Measurements from ENCODE around the gene LPP. TPM values are rescaled to one million over a fixed set of nuclear protein-coding genes. Genes with fewer than 3 reads are reported as not detected.

LPP gene
- total RNA-seq, 1 donor from 2014 or later: 560 TPM

DNA sequence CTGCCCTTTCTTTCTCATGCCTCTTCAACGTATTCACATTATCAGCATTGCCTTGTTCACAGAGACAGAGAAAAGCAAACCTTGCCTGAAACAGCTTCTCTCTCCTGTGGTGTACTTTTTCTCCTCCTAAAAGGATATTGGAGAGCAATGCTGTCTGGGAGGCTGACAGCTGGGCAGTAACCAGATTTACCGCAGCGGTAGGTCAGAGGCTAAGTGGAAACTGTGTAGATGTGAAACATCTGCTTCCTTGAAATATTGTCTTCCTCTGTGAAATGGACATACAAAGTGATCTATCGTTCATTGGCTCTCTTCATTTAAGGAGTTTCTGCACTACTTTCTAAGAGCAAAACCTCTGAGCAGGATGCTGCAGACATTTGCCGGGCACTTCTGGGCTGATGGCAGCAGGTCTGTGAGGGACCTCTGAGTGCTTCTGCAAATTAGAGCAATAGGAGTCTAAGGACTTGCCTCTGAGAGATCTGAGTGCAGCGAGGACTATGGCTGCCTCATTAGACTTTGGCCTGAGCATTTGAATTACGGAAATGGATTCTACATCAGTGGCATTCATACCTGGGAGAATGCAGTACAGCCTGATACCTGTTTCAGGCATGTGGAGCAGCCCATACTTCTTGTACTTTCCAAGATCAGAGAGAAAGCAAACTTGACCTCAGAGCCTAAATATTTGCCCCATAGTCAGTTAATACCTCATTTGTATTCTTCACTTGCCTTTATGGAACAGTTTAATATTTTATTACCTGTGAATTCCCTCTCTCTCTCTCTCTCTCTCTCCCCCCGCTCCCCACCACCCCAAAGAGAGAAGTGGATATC is 757.3 kb downstream of the LPP start:
- no peak for DNase-seq (ENCODE audit: low spot score)

GRCh38 chr3:188913084-188913483 is 759.1 kb downstream of the LPP start:
- no peak for DNase-seq (ENCODE audit: low spot score)

DNA sequence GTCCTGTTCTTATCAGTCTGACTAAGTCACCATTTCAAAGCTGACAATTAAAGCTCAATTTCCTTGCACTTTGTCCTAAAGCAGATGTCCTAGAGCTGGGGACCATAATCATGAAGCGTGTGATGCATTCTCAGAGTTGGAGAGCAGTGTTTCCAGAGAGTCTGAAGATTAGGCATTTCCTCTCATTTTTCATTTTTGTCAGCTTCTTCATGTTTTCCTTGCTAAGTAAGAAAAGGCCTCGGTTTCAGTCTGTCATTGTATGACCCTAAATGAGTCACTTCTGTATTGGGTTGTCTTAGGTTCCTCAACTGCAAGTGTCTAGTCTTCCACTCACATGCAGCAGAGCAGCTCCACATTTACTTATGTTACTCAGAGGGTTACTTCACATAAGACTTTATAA is 760.6 kb downstream of the LPP start:
- no peak for DNase-seq (ENCODE audit: low spot score)

- DNase-seq (ENCODE audit: low spot score): no peak
Measured at GRCh38 chr3:188915127-188915526, 761.2 kb downstream of the LPP start.

- DNase-seq (ENCODE audit: low spot score): no peak
Measured at GRCh38 chr3:188916934-188917401, 763.0 kb downstream of the LPP start.

GRCh38 chr3:188918093-188918492 is 764.1 kb downstream of the LPP start:
- DNase-seq (ENCODE audit: low spot score): no peak

DNA sequence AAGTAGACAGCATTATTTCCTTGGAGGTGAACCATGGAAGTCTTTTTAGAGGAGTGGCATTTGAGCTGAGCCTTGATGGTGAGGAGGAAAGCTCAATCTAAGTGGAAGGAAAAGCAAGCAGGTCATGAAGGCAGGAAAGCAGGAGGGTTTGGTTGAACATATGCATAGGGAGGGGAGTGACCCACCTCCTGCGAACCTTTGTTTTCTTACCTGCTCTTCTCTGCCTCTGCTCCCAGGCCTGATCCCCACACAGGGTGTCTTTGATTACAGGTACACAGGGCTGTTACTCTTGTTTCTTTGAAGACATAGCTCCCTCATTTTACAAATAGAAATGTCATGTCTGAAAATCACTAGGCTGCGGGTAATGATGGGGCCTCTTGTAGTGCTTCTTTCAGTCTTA is 769.7 kb downstream of the LPP start:
- no peak for DNase-seq (ENCODE audit: low spot score)

- DNase-seq (ENCODE audit: low spot score): no peak
Measured at GRCh38 chr3:188925376-188925775, 771.4 kb downstream of the LPP start.

DNA sequence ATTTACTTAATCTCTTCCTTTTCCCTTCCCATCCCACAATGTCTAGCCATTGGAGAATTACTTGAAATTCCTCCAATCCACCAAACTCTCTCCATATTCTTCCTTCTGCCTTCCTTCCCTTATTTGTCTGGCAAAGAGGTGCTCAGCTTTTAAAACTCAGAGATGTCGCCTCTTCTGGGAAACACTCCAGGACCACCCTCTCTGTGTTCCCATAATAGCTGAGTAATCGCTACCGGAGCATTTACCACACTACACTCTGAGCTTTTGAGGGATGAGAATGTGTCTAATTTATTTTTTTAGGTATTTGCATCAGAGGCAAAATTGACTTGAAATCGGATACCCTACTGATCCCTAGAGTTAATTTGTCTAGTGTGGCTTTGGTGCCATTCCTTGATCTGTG is 772.2 kb downstream of the LPP start:
- no peak for DNase-seq (ENCODE audit: low spot score)

DNA sequence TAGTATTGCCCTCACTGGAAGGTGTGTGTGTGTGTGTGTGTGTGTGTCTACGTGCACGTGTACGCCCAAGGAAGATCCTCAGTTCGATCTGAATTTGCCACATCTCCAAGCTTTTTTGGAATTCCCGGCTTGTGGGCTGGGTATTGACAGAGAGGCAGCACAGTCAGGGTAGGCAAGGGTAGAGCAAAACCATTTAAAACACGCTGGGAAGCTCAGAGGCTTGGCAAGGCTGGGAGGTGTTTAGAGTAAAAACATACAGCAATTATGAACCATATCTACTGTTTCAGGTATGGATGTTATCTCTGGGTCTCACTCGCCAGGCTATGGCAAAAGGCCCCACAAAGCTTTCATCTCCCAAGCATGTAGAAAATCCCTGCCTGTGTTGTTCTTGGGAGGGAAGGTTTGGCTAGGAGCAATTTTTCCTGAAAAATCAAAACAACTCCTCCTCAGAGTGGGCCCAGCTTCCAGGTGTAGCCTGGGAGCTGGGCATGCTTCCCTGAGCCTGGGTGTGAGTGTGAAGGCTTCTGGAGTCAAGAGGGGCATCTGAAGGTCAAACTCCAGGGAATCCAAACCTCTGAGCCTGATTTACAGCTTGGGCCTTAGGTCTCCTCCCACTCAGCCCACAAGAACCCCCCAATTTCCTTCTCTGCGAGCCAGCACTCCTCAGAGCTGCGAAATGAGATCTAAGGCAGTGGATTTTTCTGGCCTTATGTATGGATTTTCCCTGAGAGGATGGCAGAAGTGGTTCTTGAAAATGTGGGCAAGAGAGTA is 773.0 kb downstream of the LPP start:
- DNase-seq (ENCODE audit: low spot score): no peak

DNA sequence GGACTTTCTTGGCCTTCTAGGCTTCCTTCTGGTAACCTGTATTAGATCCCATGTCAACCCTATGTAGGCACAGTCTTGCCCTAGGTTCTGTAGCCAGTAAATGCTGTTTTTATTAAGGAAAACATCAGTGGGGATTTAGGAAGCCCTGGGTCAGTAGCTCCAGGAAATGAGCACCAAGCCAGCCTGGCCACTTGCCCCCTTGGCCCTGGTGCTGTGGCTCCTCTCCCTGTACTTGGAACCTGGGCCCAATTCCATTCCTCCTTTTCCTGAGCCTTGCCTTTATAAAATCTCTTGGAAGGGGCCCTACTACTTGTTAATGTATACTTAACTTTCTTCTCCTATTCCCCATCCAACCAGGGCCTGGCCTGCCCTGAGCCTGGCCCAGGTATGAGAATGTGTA is 774.0 kb downstream of the LPP start:
- no peak for DNase-seq (ENCODE audit: low spot score)

DNA sequence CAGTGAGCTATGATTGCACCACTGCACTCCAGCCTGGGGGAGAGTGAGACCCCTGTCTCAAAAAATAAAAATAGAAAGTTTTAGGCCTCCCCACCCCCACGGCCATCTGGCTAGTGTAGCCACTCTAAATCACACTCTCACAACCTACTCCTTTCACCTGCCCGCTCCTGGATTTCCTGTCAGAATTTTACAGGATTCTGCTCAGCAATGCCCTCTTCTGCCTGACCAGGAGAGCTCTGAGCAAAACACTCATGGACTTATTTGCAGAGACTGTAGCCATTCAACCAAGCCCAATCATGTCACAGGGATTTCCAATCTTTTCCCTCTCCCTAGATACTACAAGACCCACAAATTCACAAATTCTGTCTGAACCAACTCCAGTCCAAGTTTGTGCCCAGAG is 775.2 kb downstream of the LPP start:
- no peak for DNase-seq (ENCODE audit: low spot score)

GRCh38 chr3:188931036-188931435 is 777.1 kb downstream of the LPP start:
- DNase-seq (ENCODE audit: low spot score): no peak

DNA sequence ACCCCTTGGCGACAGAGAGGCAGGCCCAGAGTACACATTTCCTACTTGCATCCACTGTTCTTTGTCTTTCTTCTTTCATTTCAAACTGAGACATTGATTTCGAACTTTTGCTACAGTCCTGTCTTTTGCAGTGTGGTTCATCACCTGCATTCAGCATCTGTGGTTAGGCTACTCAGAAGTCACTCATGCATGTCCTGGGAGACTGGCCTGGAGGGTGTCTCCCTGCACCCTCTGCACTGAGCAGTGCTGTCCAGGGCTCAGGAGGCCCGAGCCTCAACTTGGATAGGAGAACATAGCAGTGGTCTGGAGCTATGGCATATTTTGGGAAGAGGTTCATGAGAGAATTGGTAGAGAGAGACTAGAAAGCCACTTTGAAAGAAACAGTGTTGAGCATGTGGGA is 777.6 kb downstream of the LPP start:
- no peak for DNase-seq (ENCODE audit: low spot score)

GRCh38 chr3:188934989-188935388 is 781.0 kb downstream of the LPP start:
- no peak for DNase-seq (ENCODE audit: low spot score)

DNA sequence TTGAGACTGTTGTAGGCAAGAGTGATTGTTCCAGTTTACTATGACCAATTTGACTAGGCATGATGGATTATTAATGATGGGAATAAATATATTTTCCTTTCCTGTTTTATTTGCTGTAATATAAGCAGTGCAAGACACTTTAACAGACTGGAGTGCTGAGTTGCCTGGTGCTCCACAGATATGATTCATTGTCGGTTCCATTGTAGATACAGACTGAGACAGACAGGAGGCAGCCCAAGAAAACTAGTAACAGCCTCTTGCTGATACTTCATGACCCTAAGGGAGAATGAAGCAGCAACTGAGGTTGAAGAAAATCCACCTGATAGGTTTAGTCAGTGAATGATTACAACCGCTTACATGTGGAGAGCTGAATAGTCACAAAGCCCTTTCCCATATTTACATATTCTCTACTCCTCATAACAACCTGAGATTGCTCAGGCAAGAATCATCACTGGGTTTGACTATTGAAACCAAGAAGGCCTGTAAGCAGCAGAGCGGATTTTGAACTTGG is 782.7 kb downstream of the LPP start:
- DNase-seq (ENCODE audit: low spot score): no peak

- DNase-seq (ENCODE audit: low spot score): no peak
Measured at GRCh38 chr3:188937389-188937788, 783.4 kb downstream of the LPP start.

DNA sequence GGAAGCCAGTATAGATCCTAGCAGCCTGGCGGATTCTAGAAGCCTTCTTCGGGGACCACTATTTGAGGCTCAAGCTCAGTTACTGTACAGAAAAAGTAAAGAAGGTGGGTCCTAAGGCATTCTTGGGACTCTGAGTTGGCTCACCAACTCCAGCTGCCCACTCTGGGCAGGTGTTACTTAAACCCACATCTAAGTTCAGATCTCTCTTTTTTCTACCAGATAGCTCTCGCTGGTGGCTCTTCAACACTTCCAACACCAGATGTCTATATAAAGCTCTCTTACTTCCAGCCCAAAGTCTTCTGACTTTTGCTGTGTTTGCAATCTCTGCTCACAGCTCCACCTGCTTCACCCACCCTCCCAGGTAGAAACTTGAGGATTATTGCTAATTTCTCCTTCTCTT is 785.0 kb downstream of the LPP start:
- DNase-seq (ENCODE audit: low spot score): no peak

DNA sequence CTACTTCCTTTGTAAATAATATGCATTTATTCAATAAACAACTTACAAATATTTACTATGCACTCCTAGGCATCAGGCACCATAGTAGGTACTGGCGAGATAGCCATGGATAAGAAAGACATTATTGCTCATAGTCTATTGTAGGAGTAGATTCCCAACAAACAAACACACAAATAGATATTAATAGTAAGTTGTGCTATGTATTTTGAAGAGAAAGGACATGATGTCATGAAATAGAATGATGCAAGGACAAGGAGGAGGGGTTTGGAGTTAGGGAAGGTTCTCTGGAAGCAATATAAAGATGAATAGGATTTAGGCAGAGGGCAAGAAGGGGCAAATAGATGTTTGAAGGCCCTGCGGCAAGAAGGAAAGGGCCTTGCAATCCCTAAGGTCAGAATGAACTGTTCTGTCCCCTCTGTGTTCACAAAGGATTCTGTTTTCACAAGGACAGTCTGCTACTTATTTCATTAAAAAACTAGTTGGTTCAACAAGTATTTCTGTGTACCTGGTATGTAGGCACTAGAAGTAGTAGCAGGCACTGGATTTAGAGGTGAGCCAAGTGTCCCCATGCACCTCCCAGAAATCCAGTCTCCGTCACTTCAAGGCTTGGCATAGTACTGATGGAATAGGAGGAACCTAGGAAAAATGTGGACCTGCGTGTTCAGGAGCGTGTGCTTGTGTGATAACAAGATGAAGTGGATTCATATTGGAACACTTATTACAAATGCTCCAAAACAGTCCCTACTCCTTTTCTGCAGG is 786.0 kb downstream of the LPP start:
- no peak for DNase-seq (ENCODE audit: low spot score)

All from ureter (tissue), 1 donor.